CD14-positive monocyte (primary cell): ENCODE measurements around the gene ATP8A1. TPM values are rescaled to one million over a fixed set of nuclear protein-coding genes. Genes with fewer than 3 reads are reported as not detected.

ENCODE experiments used
- DNase-seq, 3 donors: peaks; one replicate each; pipeline ENCODE4 v3.0.0-alpha.2; 2011 to 2022
- H2AFZ ChIP-seq: 2 replicates; pipeline ENCODE4 v1.6.0; 2012; ENCODE audit warnings: mild to moderate bottlenecking, low read depth, low read length, inconsistent platforms; ENCODE audit not compliant: insufficient read depth, poor library complexity, severe bottlenecking
- H3K27ac ChIP-seq, 2 donors: 1 replicate in 1 of 2; 2 replicates in 1 of 2; pipeline ENCODE4 v1.5.1; 2012 to 2013; ENCODE audit warnings: low read length in 2 of 2, control low read depth in 1 of 2, inconsistent platforms in 1 of 2, low read depth in 1 of 2, mild to moderate bottlenecking in 1 of 2
- H3K27me3 ChIP-seq, 2 donors: one replicate each; pipeline versions ENCODE4 v1.6.0 to v1.6.1; 2011 to 2013; ENCODE audit warnings: low read length in 2 of 2; ENCODE audit not compliant: control insufficient read depth in 2 of 2, insufficient read depth in 2 of 2
- H3K36me3 ChIP-seq, 2 donors: replicated peaks in 1 of 2; 1 replicate in 1 of 2; 2 replicates in 1 of 2; pipeline versions ENCODE4 v1.5.1 to v1.6.1; 2012 to 2013; ENCODE audit warnings: low read length in 2 of 2, control low read depth in 1 of 2, inconsistent platforms in 1 of 2, mild to moderate bottlenecking in 1 of 2; ENCODE audit not compliant: insufficient read depth in 2 of 2, control insufficient read depth in 1 of 2
- H3K4me1 ChIP-seq, 2 donors: 1 replicate in 1 of 2; 2 replicates in 1 of 2; pipeline versions ENCODE4 v1.5.1 to v1.6.1; 2012 to 2013; ENCODE audit warnings: low read length in 2 of 2, control low read depth in 1 of 2, inconsistent platforms in 1 of 2, mild to moderate bottlenecking in 1 of 2, moderate library complexity in 1 of 2; ENCODE audit not compliant: insufficient read depth in 2 of 2, control insufficient read depth in 1 of 2
- H3K4me2 ChIP-seq: replicated peaks from 2 replicates; pipeline ENCODE3; 2012; ENCODE audit warnings: low read length, moderate library complexity, mild to moderate bottlenecking; ENCODE audit not compliant: poor library complexity, severe bottlenecking; ENCODE audit errors: extremely low read depth
- H3K4me3 ChIP-seq, 3 experiments: fragments of 200-600 bp in 1 of 3; sonication (generic) in 1 of 3; replicated peaks in 1 of 3; 1 replicate in 2 of 3; 2 replicates in 1 of 3; pipeline ENCODE4 v1.5.1; 2011 to 2013; ENCODE audit warnings: low read length in 3 of 3, mild to moderate bottlenecking in 3 of 3, control low read depth in 2 of 3, low read depth in 2 of 3, inconsistent platforms in 1 of 3, moderate library complexity in 1 of 3
- H3K79me2 ChIP-seq: 2 replicates; pipeline ENCODE4 v1.6.0; 2012; ENCODE audit warnings: mild to moderate bottlenecking, control low read depth, inconsistent platforms, low read length, moderate library complexity; ENCODE audit not compliant: insufficient read depth
- H3K9ac ChIP-seq: 2 replicates; pipeline ENCODE4 v1.6.0; 2017; ENCODE audit warnings: low read length, mild to moderate bottlenecking; ENCODE audit not compliant: insufficient read depth, poor library complexity, severe bottlenecking
- H3K9me3 ChIP-seq, 2 donors: replicated peaks in 1 of 2; 1 replicate in 1 of 2; 2 replicates in 1 of 2; pipeline versions ENCODE4 v1.5.1 to v1.6.1; 2012 to 2013; ENCODE audit warnings: low read length in 2 of 2, control low read depth in 1 of 2; ENCODE audit not compliant: control insufficient read depth in 1 of 2, insufficient read depth in 1 of 2
- H4K20me1 ChIP-seq: 2 replicates; pipeline ENCODE4 v1.6.0; 2012; ENCODE audit warnings: mild to moderate bottlenecking, low read length, control low read depth, moderate library complexity; ENCODE audit not compliant: insufficient read depth
- H3K27ac Mint-ChIP-seq, 7 donors: one replicate each; pipeline ENCODE4 v1.8.0; 2020; ENCODE audit warnings: mild to moderate bottlenecking in 7 of 7, mixed read lengths in 7 of 7, moderate library complexity in 6 of 7, inconsistent platforms in 2 of 7
- H3K27me3 Mint-ChIP-seq, 3 donors: one replicate each; pipeline ENCODE4 v1.8.0; 2021 to 2022; ENCODE audit warnings: low read depth in 3 of 3, mild to moderate bottlenecking in 3 of 3, mixed read lengths in 3 of 3, moderate library complexity in 3 of 3, inconsistent platforms in 1 of 3
- H3K36me3 Mint-ChIP-seq, 2 donors: one replicate each; pipeline ENCODE4 v1.8.0; 2020; ENCODE audit warnings: mixed read lengths in 2 of 2, inconsistent platforms in 1 of 2, mild to moderate bottlenecking in 1 of 2
- H3K4me1 Mint-ChIP-seq: one replicate; pipeline ENCODE4 v1.8.0; 2020; ENCODE audit warnings: mild to moderate bottlenecking, mixed read lengths
- H3K4me3 Mint-ChIP-seq, 2 donors: one replicate each; pipeline ENCODE4 v1.8.0; 2020; ENCODE audit warnings: mild to moderate bottlenecking in 2 of 2, mixed read lengths in 2 of 2, moderate library complexity in 1 of 2
- H3K9me3 Mint-ChIP-seq, 7 donors: one replicate each; pipeline ENCODE4 v1.8.0; 2020 to 2022; ENCODE audit warnings: mixed read lengths in 7 of 7, mild to moderate bottlenecking in 6 of 7, moderate library complexity in 6 of 7, inconsistent platforms in 2 of 7
- CTCF ChIP-seq: fragments of 200-600 bp; IDR thresholded peaks from one replicate; pipeline ENCODE4 v1.8.0; 2022; ENCODE audit warnings: antibody characterized with exemption, mild to moderate bottlenecking
- WGBS: methylation state at CpG from one replicate; pipeline ENCODE4 v1.1.5; 2013; ENCODE audit warnings: missing lambda C conversion rate; ENCODE audit not compliant: insufficient coverage; 5-methylcytosine and 5-hydroxymethylcytosine counted together
- intact Hi-C, 2 donors: fragments of 100-400 bp; cut with micrococcal nuclease; formaldehyde crosslinking; loops; one replicate each; pipeline versions ENCODE4 v1.15.0 to v1.15.1; 2023
- polyA plus RNA-seq, 3 donors: library from polyadenylated mRNA; depleted of rRNA in 1 of 3; unstranded in 2 of 3; stranded (reverse) in 1 of 3; fragments of 300-500 nt in 2 of 3; fragments of >200 nt in 1 of 3; fragmentation: Illumina TruSeq in 2 of 3; gene quantifications; 1 replicate in 2 of 3; 2 replicates in 1 of 3; pipeline ENCODE4 v1.2.3, GENCODE V29; 2012 to 2021

Gene ATP8A1
- polyA plus RNA-seq, 3 donors, result 2.2 to 10.8 (median 3.2) TPM

GRCh38 chr4:42690537-42690936 is 33.6 kb upstream of the ATP8A1 start:
- no peak overlapping the region for H3K27ac ChIP-seq
- WGBS, result 100% methylated on average over 1 of the region's 1 CpG
- H3K9me3 ChIP-seq, result no peaks in the 10 kb centered on the region
- Mint-ChIP-seq H3K4me3 (no peak overlapping the region), H3K36me3 (no peaks in the 10 kb centered on the region), H3K27me3 (no peaks in the 10 kb centered on the region), H3K27ac (no peak overlapping the region), H3K4me1 (no peaks in the 10 kb centered on the region), H3K9me3 (peaks cover 0 to 1% (median 0%) of the 10 kb centered on the region in 7 donors)
- H2AFZ ChIP-seq, result no peak overlapping the region
- no peaks in the 10 kb centered on the region for H3K79me2 ChIP-seq
- H4K20me1 ChIP-seq, result no peaks in the 10 kb centered on the region
- intact Hi-C loops, result no loop called here
- no peaks in the 10 kb centered on the region for H3K4me1 ChIP-seq
- no peaks in the 10 kb centered on the region for H3K36me3 ChIP-seq
- no peaks in the 10 kb centered on the region for H3K27me3 ChIP-seq
- DNase-seq, result no peak
- H3K4me3 ChIP-seq, result no peak overlapping the region
- H3K9ac ChIP-seq, result no peak overlapping the region
- H3K4me2 ChIP-seq, result no peak overlapping the region
- TF ChIP-seq CTCF, result no peak

- no peak overlapping the region for H3K4me2 ChIP-seq
- no peaks in the 10 kb centered on the region for H3K36me3 Mint-ChIP-seq
- peaks cover 4% of the 10 kb centered on the region for H3K4me1 Mint-ChIP-seq
- H3K27ac Mint-ChIP-seq, result no peak overlapping the region
- peaks cover 0 to 1% (median 0%) of the 10 kb centered on the region in 3 donors for H3K27me3 Mint-ChIP-seq
- no peak overlapping the region for H3K4me3 Mint-ChIP-seq
- no peaks in the 10 kb centered on the region for H4K20me1 ChIP-seq
- H3K4me1 ChIP-seq, result no peaks in the 10 kb centered on the region
- DNase-seq, result no peak
- intact Hi-C loops, result no loop called here
- H3K79me2 ChIP-seq, result no peaks in the 10 kb centered on the region
- H2AFZ ChIP-seq, result no peak overlapping the region
- H3K36me3 ChIP-seq, result no peaks in the 10 kb centered on the region
- no peak for TF ChIP-seq CTCF
- no peak overlapping the region for H3K27ac ChIP-seq
- no peak overlapping the region for H3K9ac ChIP-seq
- H3K27me3 ChIP-seq, result no peaks in the 10 kb centered on the region
- no peaks in the 10 kb centered on the region for H3K9me3 ChIP-seq
- H3K4me3 ChIP-seq, result no peak overlapping the region
- peaks cover 0 to 3% (median 0%) of the 10 kb centered on the region in 7 donors for H3K9me3 Mint-ChIP-seq
These were observed 26.5 kb upstream of the ATP8A1 start for GRCh38 chr4:42683393-42683792.
